RPMI7951 (cell line): ENCODE data around the gene SBNO2. TPM values are rescaled to one million over a fixed set of nuclear protein-coding genes. Genes with fewer than 3 reads are reported as not detected.

ENCODE experiments used
- DNase-seq: peaks from one replicate; pipeline ENCODE4 v3.0.0-alpha.2; 2012; ENCODE audit warnings: low read depth
- total RNA-seq: library from RNA; depleted of rRNA; stranded (reverse); fragments of >200 nt; shearing (Covaris generic); gene quantifications from 2 replicates; pipeline ENCODE4 v1.2.3, GENCODE V29; 2014; rRNA removed

Gene SBNO2
- total RNA-seq, 1 experiment from 2014 or later = 12.1 TPM

- DNase-seq = no peak
Observed at GRCh38 chr19:1062387-1063029, 111.6 kb downstream of the SBNO2 start.

GRCh38 chr19:1061987-1062386 is 112.1 kb downstream of the SBNO2 start:
- no peak for DNase-seq

GRCh38 chr19:1060689-1061088 is 113.4 kb downstream of the SBNO2 start:
- no peak for DNase-seq

- DNase-seq = no peak
Observed at GRCh38 chr19:1058112-1058511, 116.0 kb downstream of the SBNO2 start.

Other genes with a start within 250 kb of the SBNO2 start
- gene ARID3A, start 248.2 kb downstream of the SBNO2 start, total RNA-seq = 5.3 and 5.6 TPM in 2 replicates
- 47.7 and 67.0 TPM in 2 replicates for gene WDR18, start 189.9 kb downstream of the SBNO2 start, total RNA-seq
- gene GRIN3B, start 173.8 kb downstream of the SBNO2 start, total RNA-seq = 0.20 and 0.24 TPM in 2 replicates
- 46.9 and 58.0 TPM in 2 replicates for gene TMEM259, start 153.1 kb downstream of the SBNO2 start, total RNA-seq
- gene RNU6-2, start 152.7 kb downstream of the SBNO2 start, total RNA-seq = not detected in 2 replicates
- gene CNN2, start 147.7 kb downstream of the SBNO2 start, total RNA-seq = 179 and 199 TPM in 2 replicates
- 1.5 and 3.4 TPM in 2 replicates for gene ABCA7, start 134.2 kb downstream of the SBNO2 start, total RNA-seq
- 0.98 and 1.3 TPM in 2 replicates for gene ARHGAP45, start 107.1 kb downstream of the SBNO2 start, total RNA-seq
- 128 and 158 TPM in 2 replicates for gene POLR2E, start 78.9 kb downstream of the SBNO2 start, total RNA-seq
- gene GPX4, start 70.3 kb downstream of the SBNO2 start, total RNA-seq = 386 and 470 TPM in 2 replicates
- 19.8 and 34.9 TPM in 2 replicates for gene STK11, start 31.5 kb upstream of the SBNO2 start, total RNA-seq
- 0.48 and 0.88 TPM in 2 replicates for gene CBARP, start 63.7 kb upstream of the SBNO2 start, total RNA-seq
- gene ATP5F1D, start 67.5 kb upstream of the SBNO2 start, total RNA-seq = 41.8 and 78.0 TPM in 2 replicates
- 3.2 and 4.1 TPM in 2 replicates for gene MIDN, start 74.3 kb upstream of the SBNO2 start, total RNA-seq
- 44.2 and 66.8 TPM in 2 replicates for gene CIRBP, start 95.1 kb upstream of the SBNO2 start, total RNA-seq
- gene FAM174C, start 101.3 kb upstream of the SBNO2 start, total RNA-seq = 57.6 and 92.0 TPM in 2 replicates
- gene EFNA2, start 111.6 kb upstream of the SBNO2 start, total RNA-seq = not detected in 2 replicates
- 99.1 and 139 TPM in 2 replicates for gene NDUFS7, start 209.6 kb upstream of the SBNO2 start, total RNA-seq
- gene GAMT, start 227.3 kb upstream of the SBNO2 start, total RNA-seq = 15.3 and 24.9 TPM in 2 replicates
- gene DAZAP1, start 233.3 kb upstream of the SBNO2 start, total RNA-seq = 43.9 and 88.3 TPM in 2 replicates